Liver (tissue), 9 donors: ENCODE results near the gene COX5A. TPM values are rescaled to one million over a fixed set of nuclear protein-coding genes. Genes with fewer than 3 reads are reported as not detected.
A peak's percentile ranks its signal among the peaks of the same experiment; 100 is the strongest.

Experiments used
- DNase-seq: peaks from one replicate; pipeline ENCODE4 v3.0.0-alpha.2; 2017; ENCODE audit warnings: low spot score
- H3K27ac ChIP-seq, 2 donors: one replicate each; pipeline ENCODE4 v1.7.0; 2013; ENCODE audit warnings: inconsistent platforms in 2 of 2, low read length in 2 of 2, control low read depth in 1 of 2, low read depth in 1 of 2, mild to moderate bottlenecking in 1 of 2
- H3K27me3 ChIP-seq, 4 donors: one replicate each; pipeline versions ENCODE4 v1.6.1 to v1.7.0; 2013; ENCODE audit warnings: low read length in 3 of 4, inconsistent platforms in 1 of 4, mild to moderate bottlenecking in 1 of 4, moderate library complexity in 1 of 4; ENCODE audit not compliant: control insufficient read depth in 4 of 4, insufficient read depth in 4 of 4
- H3K36me3 ChIP-seq, 4 donors: one replicate each; pipeline versions ENCODE4 v1.6.1 to v1.7.0; 2013; ENCODE audit warnings: low read length in 3 of 4, mild to moderate bottlenecking in 3 of 4, low read depth in 1 of 4, moderate library complexity in 1 of 4; ENCODE audit not compliant: control insufficient read depth in 4 of 4, insufficient read depth in 3 of 4
- H3K4me1 ChIP-seq, 4 donors: one replicate each; pipeline versions ENCODE4 v1.6.1 to v1.7.0; 2013; ENCODE audit warnings: low read length in 3 of 4, mild to moderate bottlenecking in 3 of 4, moderate library complexity in 1 of 4; ENCODE audit not compliant: control insufficient read depth in 4 of 4, insufficient read depth in 4 of 4
- H3K4me3 ChIP-seq, 3 donors: one replicate each; pipeline versions ENCODE4 v1.6.1 to v1.7.0; 2013; ENCODE audit warnings: low read length in 3 of 3, control low read depth in 1 of 3, low read depth in 1 of 3, mild to moderate bottlenecking in 1 of 3
- H3K9ac ChIP-seq, 2 donors: one replicate each; pipeline ENCODE4 v1.7.0; 2013; ENCODE audit warnings: low read length in 2 of 2, mild to moderate bottlenecking in 2 of 2, moderate library complexity in 2 of 2, control low read depth in 1 of 2, low read depth in 1 of 2
- H3K9me3 ChIP-seq, 4 donors: one replicate each; pipeline versions ENCODE4 v1.6.1 to v1.7.0; 2013; ENCODE audit warnings: low read length in 3 of 4; ENCODE audit not compliant: control insufficient read depth in 4 of 4
- CTCF ChIP-seq: fragments of 150-350 bp; IDR thresholded peaks from 2 replicates; pipeline ENCODE4 v1.5.1; 2017; ENCODE audit warnings: improper control_type of control experiment, low read depth, low read length; ENCODE audit not compliant: missing input control
- EGR1 ChIP-seq, 2 donors: IDR thresholded peaks; 2 replicates each; pipeline ENCODE4 v1.6.1; 2016 to 2018; ENCODE audit warnings: antibody characterized with exemption in 2 of 2, low read depth in 2 of 2
- FOXA1 ChIP-seq: IDR thresholded peaks from 2 replicates; pipeline ENCODE4 v1.6.1; 2016; ENCODE audit warnings: antibody characterized with exemption
- FOXA2 ChIP-seq: IDR thresholded peaks from 2 replicates; pipeline ENCODE4 v1.6.1; 2016; ENCODE audit warnings: antibody characterized with exemption
- GABPA ChIP-seq, 2 donors: IDR thresholded peaks in 1 of 2; conservative IDR thresholded peaks in 1 of 2; 2 replicates each; pipeline ENCODE4 v1.6.1; 2016; ENCODE audit warnings: antibody characterized with exemption in 2 of 2, mild to moderate bottlenecking in 1 of 2, moderate library complexity in 1 of 2
- HNF4A ChIP-seq, 2 donors: conservative IDR thresholded peaks; 2 replicates each; pipeline ENCODE4 v1.6.1; 2016; ENCODE audit warnings: antibody characterized with exemption in 2 of 2, mild to moderate bottlenecking in 2 of 2
- HNF4G ChIP-seq: IDR thresholded peaks from 2 replicates; pipeline ENCODE4 v1.6.1; 2016; ENCODE audit warnings: antibody characterized with exemption
- JUND ChIP-seq, 2 donors: IDR thresholded peaks; 2 replicates each; pipeline ENCODE4 v1.6.1; 2016; ENCODE audit warnings: antibody characterized with exemption in 2 of 2
- NR2F2 ChIP-seq: IDR thresholded peaks from 2 replicates; pipeline ENCODE4 v1.6.1; 2016; ENCODE audit warnings: antibody characterized with exemption
- RAD21 ChIP-seq, 2 donors: IDR thresholded peaks; 2 replicates each; pipeline ENCODE4 v1.6.1; 2016; ENCODE audit warnings: antibody characterized with exemption in 2 of 2, mild to moderate bottlenecking in 2 of 2
- REST ChIP-seq: IDR thresholded peaks from 2 replicates; pipeline ENCODE4 v1.6.1; 2016; ENCODE audit warnings: antibody characterized with exemption, mild to moderate bottlenecking
- SP1 ChIP-seq: IDR thresholded peaks from 2 replicates; pipeline ENCODE4 v1.6.1; 2018; ENCODE audit warnings: antibody characterized with exemption, mild to moderate bottlenecking
- TAF1 ChIP-seq: conservative IDR thresholded peaks from 2 replicates; pipeline ENCODE4 v1.6.1; 2016; ENCODE audit warnings: antibody characterized with exemption, mild to moderate bottlenecking
- WGBS: extraction: QIAGEN DNeasy Blood & Tissue Kit; methylation state at CpG from one replicate; pipeline ENCODE4 v1.1.7; 2013; 5-methylcytosine and 5-hydroxymethylcytosine counted together
- polyA plus RNA-seq, 2 donors: library from polyadenylated mRNA; stranded (reverse) in 1 of 2; unstranded in 1 of 2; fragments of 200-250 nt in 1 of 2; fragments of >200 nt in 1 of 2; fragmentation: Nextera tagmentation in 1 of 2; extraction: Ambion mirVana in 1 of 2; gene quantifications; one replicate each; pipeline versions ENCODE4 v1.2.1 to v1.2.3, GENCODE V29; 2013 to 2015
- total RNA-seq, 2 donors: library from RNA; depleted of rRNA; stranded (reverse); fragments of >200 nt; gene quantifications; one replicate each; pipeline ENCODE4 v1.2.3, GENCODE V29; 2014
- TF ChIP-seq, protein P1 (sequence below): IDR thresholded peaks from 2 replicates; pipeline ENCODE4 v1.6.1; 2016; ENCODE audit warnings: antibody characterized with exemption
- TF ChIP-seq, protein P2 (sequence below): IDR thresholded peaks from 2 replicates; pipeline ENCODE4 v1.6.1; 2016; ENCODE audit warnings: antibody characterized with exemption
- donor health status: healthy.
- donor health status: healthy.
- donor health status: healthy.
- donor health status: healthy.
- donor health status: healthy.

The COX5A gene
- total and polyA plus RNA-seq, 4 donors, result 47.9 to 374 (median 190) TPM

DNA sequence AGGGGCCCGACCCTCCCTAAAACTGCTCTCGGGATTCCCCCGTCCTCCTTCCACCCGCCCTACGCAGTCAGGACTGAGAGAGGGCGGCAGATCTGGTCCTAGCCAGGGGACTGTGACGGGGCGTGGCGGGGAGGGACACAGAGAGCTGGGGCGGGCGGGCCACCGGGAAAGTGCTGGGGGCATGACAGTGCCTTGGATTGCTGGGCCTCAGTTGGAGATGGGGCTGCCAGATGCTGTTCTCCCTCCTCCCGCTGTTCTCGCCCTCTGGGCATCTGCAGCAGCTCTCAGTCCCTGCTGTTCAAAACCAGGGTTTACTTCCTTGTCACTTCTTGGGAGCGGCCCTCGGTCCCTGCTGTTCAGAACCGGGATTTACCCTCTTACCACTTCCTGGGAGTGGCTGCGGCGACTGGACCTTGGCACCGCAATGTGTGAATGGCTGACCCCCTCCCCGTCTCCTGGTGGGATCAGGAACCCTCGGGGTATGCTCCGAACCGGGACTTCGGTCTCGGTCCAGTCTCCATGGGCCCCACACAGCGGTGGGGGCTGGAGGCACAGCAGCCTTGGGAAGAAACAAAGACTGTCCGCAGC lies 20.5 kb upstream of the COX5A start:
- H3K36me3 ChIP-seq, result no peaks in the 10 kb centered on the region
- H3K9me3 ChIP-seq, result no peaks in the 10 kb centered on the region
- peaks cover 17 to 28% (median 23%) of the 10 kb centered on the region in 4 donors for H3K4me1 ChIP-seq
- no peak overlapping the region for H3K27ac ChIP-seq
- H3K9ac ChIP-seq, result no peak overlapping the region
- 4% methylated on average over 28 of the region's 28 CpGs for WGBS
- DNase-seq, result no peak
- TF ChIP-seq CTCF (peak; percentile 34), EGR1 (IDR thresholded peaks at IDR 0.05; ENCODE audit: low read depth in 2 of 2) (no peak), TAF1 (no peak), HNF4A (conservative IDR thresholded peaks at IDR 0.05) (peak in 1 of 2 donors; percentile 29), RAD21 (IDR thresholded peaks at IDR 0.05) (peak in 1 of 2 donors; percentile 12)
- H3K4me3 ChIP-seq, result peak overlapping the region in 2 of 3 donors; percentile 37 to 52
- peaks cover 0 to 10% (median 4%) of the 10 kb centered on the region in 4 donors for H3K27me3 ChIP-seq

DNA sequence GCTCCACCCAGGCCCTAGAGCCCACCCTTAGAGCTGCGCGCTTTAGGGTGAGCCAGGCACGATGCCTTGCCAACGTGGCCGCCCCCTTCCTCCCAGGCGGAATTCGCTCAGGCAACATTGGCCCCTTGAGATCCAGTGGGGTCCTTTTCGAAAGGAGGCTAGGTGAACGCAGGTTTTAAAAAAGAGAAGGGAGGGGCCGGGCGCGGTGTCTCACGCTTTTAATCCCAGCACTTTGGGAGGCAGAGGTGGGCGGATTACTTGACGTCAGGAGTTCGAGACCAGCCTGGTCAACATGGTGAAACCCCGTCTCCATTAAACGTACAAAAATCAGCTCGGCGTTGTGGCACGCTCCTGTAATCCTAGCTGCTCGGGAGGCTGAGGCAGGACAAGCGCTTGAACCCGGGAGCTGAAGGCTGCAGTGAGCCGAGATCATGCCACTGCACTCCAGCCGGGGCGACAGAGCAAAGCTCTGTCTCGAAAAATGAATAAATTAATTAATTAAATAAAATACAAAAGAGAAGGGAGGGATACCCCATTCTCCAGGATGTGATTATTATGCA lies 19.7 kb upstream of the COX5A start:
- DNase-seq, result no peak
- Histone ChIP-seq H3K4me1 (peaks cover 17 to 28% (median 23%) of the 10 kb centered on the region in 4 donors), H3K9ac (no peak overlapping the region), H3K9me3 (no peaks in the 10 kb centered on the region), H3K27ac (peak overlapping the region; percentile 52 to 69), H3K27me3 (peaks cover 0 to 7% (median 4%) of the 10 kb centered on the region in 4 donors), H3K36me3 (no peaks in the 10 kb centered on the region), H3K4me3 (peak overlapping the region in 2 of 3 donors; percentile 62 to 65)
- TF ChIP-seq, protein P1, sequence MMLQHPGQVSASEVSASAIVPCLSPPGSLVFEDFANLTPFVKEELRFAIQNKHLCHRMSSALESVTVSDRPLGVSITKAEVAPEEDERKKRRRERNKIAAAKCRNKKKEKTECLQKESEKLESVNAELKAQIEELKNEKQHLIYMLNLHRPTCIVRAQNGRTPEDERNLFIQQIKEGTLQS, result no peak
- TF ChIP-seq NR2F2 (no peak), REST (no peak), JUND (IDR thresholded peaks at IDR 0.05) (no peak), FOXA1 (no peak), TAF1 (no peak), CTCF (no peak), RAD21 (IDR thresholded peaks at IDR 0.05) (no peak), FOXA2 (no peak), GABPA (IDR thresholded peaks at IDR 0.05 in 1 of 2, conservative IDR thresholded peaks at IDR 0.05 in 1 of 2) (no peak), SP1 (no peak), HNF4G (no peak), HNF4A (conservative IDR thresholded peaks at IDR 0.05) (no peak), EGR1 (IDR thresholded peaks at IDR 0.05; ENCODE audit: low read depth in 2 of 2) (no peak)
- TF ChIP-seq, protein P2, sequence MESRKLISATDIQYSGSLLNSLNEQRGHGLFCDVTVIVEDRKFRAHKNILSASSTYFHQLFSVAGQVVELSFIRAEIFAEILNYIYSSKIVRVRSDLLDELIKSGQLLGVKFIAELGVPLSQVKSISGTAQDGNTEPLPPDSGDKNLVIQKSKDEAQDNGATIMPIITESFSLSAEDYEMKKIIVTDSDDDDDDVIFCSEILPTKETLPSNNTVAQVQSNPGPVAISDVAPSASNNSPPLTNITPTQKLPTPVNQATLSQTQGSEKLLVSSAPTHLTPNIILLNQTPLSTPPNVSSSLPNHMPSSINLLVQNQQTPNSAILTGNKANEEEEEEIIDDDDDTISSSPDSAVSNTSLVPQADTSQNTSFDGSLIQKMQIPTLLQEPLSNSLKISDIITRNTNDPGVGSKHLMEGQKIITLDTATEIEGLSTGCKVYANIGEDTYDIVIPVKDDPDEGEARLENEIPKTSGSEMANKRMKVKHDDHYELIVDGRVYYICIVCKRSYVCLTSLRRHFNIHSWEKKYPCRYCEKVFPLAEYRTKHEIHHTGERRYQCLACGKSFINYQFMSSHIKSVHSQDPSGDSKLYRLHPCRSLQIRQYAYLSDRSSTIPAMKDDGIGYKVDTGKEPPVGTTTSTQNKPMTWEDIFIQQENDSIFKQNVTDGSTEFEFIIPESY, result no peak
- 8% methylated on average over 28 of the region's 28 CpGs for WGBS
